Endodermal cell (in vitro differentiated cells): ENCODE results near the gene NLRP1. TPM values are rescaled to one million over a fixed set of nuclear protein-coding genes. Genes with fewer than 3 reads are reported as not detected.

ENCODE experiments used
- DNase-seq: peaks from one replicate; pipeline ENCODE4 v3.0.0-alpha.2; 2017
- H3K27ac ChIP-seq: 2 replicates; pipeline ENCODE4 v1.5.1; 2013; ENCODE audit warnings: mild to moderate bottlenecking, low read depth, low read length, moderate library complexity
- H3K27me3 ChIP-seq: 2 replicates; pipeline ENCODE4 v1.6.1; 2013; ENCODE audit warnings: mild to moderate bottlenecking, low read length, moderate library complexity; ENCODE audit not compliant: insufficient read depth, control insufficient read depth, poor library complexity, severe bottlenecking
- H3K36me3 ChIP-seq: 2 replicates; pipeline ENCODE4 v1.7.0; 2013; ENCODE audit warnings: mild to moderate bottlenecking, low read length, moderate library complexity; ENCODE audit not compliant: control insufficient read depth, insufficient read depth
- H3K4me1 ChIP-seq: one replicate; pipeline ENCODE4 v1.7.0; 2013; ENCODE audit warnings: low read length; ENCODE audit not compliant: control insufficient read depth, insufficient read depth
- H3K4me3 ChIP-seq: 2 replicates; pipeline ENCODE4 v1.5.1; 2013; ENCODE audit warnings: mild to moderate bottlenecking, low read length, moderate library complexity
- H3K9ac ChIP-seq: 2 replicates; pipeline ENCODE4 v1.6.1; 2013; ENCODE audit warnings: mild to moderate bottlenecking, low read length, moderate library complexity; ENCODE audit not compliant: poor library complexity, severe bottlenecking; ENCODE audit errors: extremely low read depth
- H3K9me3 ChIP-seq: 2 replicates; pipeline ENCODE4 v1.6.1; 2013; ENCODE audit warnings: mild to moderate bottlenecking, low read length, moderate library complexity; ENCODE audit not compliant: control insufficient read depth
- H3K27ac Mint-ChIP-seq: 2 replicates; pipeline ENCODE4 v1.8.0; 2020; ENCODE audit warnings: mixed read lengths
- H3K27me3 Mint-ChIP-seq: 2 replicates; pipeline ENCODE4 v1.8.0; 2021; ENCODE audit warnings: mild to moderate bottlenecking, mixed read lengths; ENCODE audit not compliant: insufficient read depth
- H3K36me3 Mint-ChIP-seq: 2 replicates; pipeline ENCODE4 v1.8.0; 2020; ENCODE audit warnings: low read depth, mixed read lengths
- H3K4me1 Mint-ChIP-seq: 2 replicates; pipeline ENCODE4 v1.8.0; 2020; ENCODE audit warnings: mixed read lengths
- H3K4me3 Mint-ChIP-seq: 2 replicates; pipeline ENCODE4 v1.8.0; 2020; ENCODE audit warnings: mild to moderate bottlenecking, moderate library complexity, mixed read lengths
- H3K9me3 Mint-ChIP-seq: 2 replicates; pipeline ENCODE4 v1.8.0; 2020; ENCODE audit warnings: mild to moderate bottlenecking, mixed read lengths
- CTCF ChIP-seq: fragments of 200-600 bp; sonication (generic); conservative IDR thresholded peaks from 2 replicates; pipeline ENCODE4 v1.5.0; 2021; ENCODE audit warnings: antibody characterized with exemption, mild to moderate bottlenecking
- WGBS, 2 experiments: methylation state at CpG; one replicate each; pipeline versions ENCODE4 v1.1.5 to v1.1.7; 2013; ENCODE audit warnings: missing lambda C conversion rate in 2 of 2, mixed read lengths in 1 of 2; ENCODE audit not compliant: insufficient coverage in 1 of 2, insufficient read length in 1 of 2; 5-methylcytosine and 5-hydroxymethylcytosine counted together
- total RNA-seq, 2 donors: library from RNA; stranded (reverse); fragmentation: NEBNext Ultra II Directional in 1 of 2; extraction: Animal tissue kit (Norgen Biotek cat#: 25700) in 1 of 2; gene quantifications; 2 replicates in 1 of 2; 3 replicates in 1 of 2; pipeline ENCODE4 v1.2.1, GENCODE V29; 2021

Gene NLRP1
- total RNA-seq, 2 donors from 2014 or later = 3.6 to 5.4 TPM

DNA sequence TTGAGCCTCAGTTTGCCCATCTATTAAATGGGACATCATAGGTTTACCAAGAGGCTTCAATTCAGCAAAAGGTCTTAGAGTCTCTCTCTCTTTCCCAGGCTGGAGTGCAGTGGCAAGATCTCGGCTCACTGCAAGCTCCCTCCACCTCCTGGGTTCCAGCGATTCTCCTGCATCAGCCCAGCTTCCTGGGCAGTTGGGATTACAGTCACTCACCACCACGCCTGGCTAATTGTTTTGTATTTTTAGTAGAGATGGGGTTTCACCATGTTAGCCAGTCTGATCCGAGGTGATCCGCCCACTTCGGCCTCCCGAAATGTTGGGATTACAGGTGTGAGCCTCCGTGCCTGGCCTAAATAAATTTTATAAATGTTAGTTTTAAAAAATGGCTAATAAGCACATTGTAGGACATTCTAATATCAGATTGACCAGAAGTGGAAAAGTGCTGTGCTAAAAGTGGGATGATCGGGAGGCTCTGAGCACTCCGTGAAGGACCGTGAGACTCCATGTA, 1.0 kb upstream of the NLRP1 start:
- Mint-ChIP-seq H3K27ac (no peak overlapping the region), H3K9me3 (no peaks in the 10 kb centered on the region), H3K4me3 (no peak overlapping the region), H3K27me3 (no peaks in the 10 kb centered on the region), H3K36me3 (no peaks in the 10 kb centered on the region), H3K4me1 (no peaks in the 10 kb centered on the region)
- Histone ChIP-seq H3K4me3 (no peak overlapping the region), H3K9ac (no peak overlapping the region), H3K27me3 (no peaks in the 10 kb centered on the region), H3K27ac (no peak overlapping the region), H3K9me3 (no peaks in the 10 kb centered on the region), H3K36me3 (no peaks in the 10 kb centered on the region), H3K4me1 (no peaks in the 10 kb centered on the region)
- DNase-seq = no peak
- 93 to 100% methylated on average over 7 to 11 of the region's 11 CpGs for WGBS, 2 experiments
- TF ChIP-seq CTCF = no peak

GRCh38 chr17:5583426-5584382, 605 bp downstream of the NLRP1 start:
- no peak for TF ChIP-seq CTCF
- H3K4me3 Mint-ChIP-seq = no peak overlapping the region
- 90 to 98% methylated on average over 5 to 21 of the region's 21 CpGs for WGBS, 2 experiments
- Histone ChIP-seq H3K9ac (no peak overlapping the region), H3K36me3 (no peaks in the 10 kb centered on the region), H3K9me3 (no peaks in the 10 kb centered on the region), H3K27me3 (no peaks in the 10 kb centered on the region), H3K27ac (no peak overlapping the region), H3K4me3 (no peak overlapping the region), H3K4me1 (no peaks in the 10 kb centered on the region)
- DNase-seq = peak; percentile 46
- H3K9me3 Mint-ChIP-seq = peaks cover 3% of the 10 kb centered on the region
- no peaks in the 10 kb centered on the region for H3K27me3 Mint-ChIP-seq
- H3K27ac Mint-ChIP-seq = peak overlapping the region; percentile 35
- H3K4me1 Mint-ChIP-seq = no peaks in the 10 kb centered on the region
- no peaks in the 10 kb centered on the region for H3K36me3 Mint-ChIP-seq

DNA sequence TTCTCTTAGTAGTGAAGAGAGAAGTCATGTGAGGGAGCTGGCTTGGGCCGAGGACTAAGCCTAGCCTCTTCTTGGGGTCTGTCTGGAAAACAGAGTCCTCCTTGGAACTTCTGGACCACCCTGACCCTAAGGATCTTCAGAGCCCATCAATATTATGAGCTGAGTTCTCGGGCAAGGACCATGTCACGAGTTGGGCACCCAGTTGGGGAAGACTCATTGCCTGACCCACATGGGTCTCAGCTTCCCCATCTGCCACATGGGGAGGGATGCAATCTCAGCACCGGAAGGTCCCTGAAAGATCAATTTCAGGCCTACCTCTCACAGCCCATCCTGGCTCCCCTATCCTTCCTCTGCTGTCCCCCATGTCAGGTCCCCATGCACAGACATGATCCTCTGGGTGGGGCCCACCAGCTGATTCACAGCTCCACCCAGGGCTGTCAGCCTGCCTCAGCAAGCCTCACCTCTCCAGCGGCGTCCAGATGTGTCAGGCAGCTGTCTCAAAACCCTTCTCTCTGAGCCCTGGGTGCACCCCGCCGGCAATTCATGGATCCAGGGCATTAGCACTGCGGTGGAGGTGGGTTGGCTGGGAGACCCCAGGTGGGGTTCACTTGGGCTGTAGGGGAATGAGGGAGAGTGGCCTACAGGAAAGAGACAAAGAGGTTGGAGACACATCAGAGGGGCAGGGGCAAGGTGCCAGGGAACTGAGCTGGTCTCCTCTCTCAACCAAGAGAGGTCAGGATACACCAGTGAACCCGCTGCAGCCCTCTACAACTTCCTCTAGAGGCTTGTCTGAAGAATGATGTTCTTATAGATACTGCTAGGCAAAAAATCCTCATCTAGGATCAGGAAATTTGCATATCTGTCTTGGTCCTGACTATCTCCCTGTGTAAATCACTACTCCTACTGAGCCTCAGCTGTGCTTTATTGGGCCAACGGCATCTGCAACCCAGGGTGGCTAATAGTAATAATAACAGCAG, 1.8 kb downstream of the NLRP1 start:
- Mint-ChIP-seq H3K9me3 (peaks cover 10% of the 10 kb centered on the region), H3K27ac (no peak overlapping the region), H3K4me1 (no peaks in the 10 kb centered on the region), H3K4me3 (no peak overlapping the region), H3K36me3 (no peaks in the 10 kb centered on the region), H3K27me3 (peaks cover 2% of the 10 kb centered on the region)
- TF ChIP-seq CTCF = no peak
- no peak overlapping the region for H3K27ac ChIP-seq
- H3K27me3 ChIP-seq = no peaks in the 10 kb centered on the region
- H3K9ac ChIP-seq = no peak overlapping the region
- peak; percentile 43 for DNase-seq
- H3K4me3 ChIP-seq = no peak overlapping the region
- H3K4me1 ChIP-seq = no peaks in the 10 kb centered on the region
- H3K9me3 ChIP-seq = no peaks in the 10 kb centered on the region
- 91 to 95% methylated on average over 8 to 10 of the region's 11 CpGs for WGBS, 2 experiments
- no peaks in the 10 kb centered on the region for H3K36me3 ChIP-seq
